ENCODE data around the gene NOXO1. TPM values are rescaled to one million over a fixed set of nuclear protein-coding genes. Genes with fewer than 3 reads are reported as not detected.
"Not testable (repeated sequence)": the region's sequence is repeated elsewhere in the genome, so short reads cannot be mapped to it uniquely, and the experiment has no call there.

NOXO1 gene
- polyA plus RNA-seq, 6 donors from 2014 or later, result not detected

DNA sequence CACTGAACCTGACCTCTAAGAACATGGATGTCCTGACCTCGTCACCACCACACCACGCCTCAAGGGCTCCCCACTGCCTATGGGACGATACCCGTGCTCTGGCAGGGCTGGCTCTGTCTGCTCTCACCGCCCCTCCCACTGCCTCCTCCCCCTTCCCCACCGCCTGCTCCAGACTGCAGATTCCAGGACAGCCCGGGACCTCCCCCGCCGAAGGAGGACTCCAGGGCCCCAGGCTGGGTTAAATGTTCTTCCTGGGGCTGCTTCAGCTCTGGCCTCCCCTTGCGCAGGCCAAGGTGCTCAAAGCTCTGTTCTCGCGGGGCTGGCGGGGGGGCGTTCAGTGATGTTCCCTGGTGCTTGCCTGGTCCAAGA is 41.4 kb upstream of the NOXO1 start:
- Mint-ChIP-seq H3K27ac (peak overlapping the region in 3 of 6 donors; percentile 69 to 84 (median 76)), H3K4me1 (peaks cover 22 to 30% (median 28%) of the 10 kb centered on the region in 3 donors), H3K9me3 (peaks cover 0 to 1% (median 0%) of the 10 kb centered on the region in 7 donors), H3K27me3 (peaks cover 16 to 69% (median 52%) of the 10 kb centered on the region in 3 donors), H3K4me3 (peak overlapping the region; percentile 34 to 89 (median 82)), H3K36me3 (no peaks in the 10 kb centered on the region)
- no peak for DNase-seq
- peak; percentile 34 to 36 for ATAC-seq (ENCODE audit: low read depth in 2 of 2)

- H3K36me3 Mint-ChIP-seq, result no peaks in the 10 kb centered on the region
- peak overlapping the region in 6 of 8 donors; percentile 45 to 70 (median 54) for H3K4me3 Mint-ChIP-seq
- H3K9me3 Mint-ChIP-seq, result peaks cover 0 to 1% (median 0%) of the 10 kb centered on the region in 7 donors
- DNase-seq, result no peak
- peaks cover 11 to 63% (median 44%) of the 10 kb centered on the region in 3 donors for H3K27me3 Mint-ChIP-seq
- no peak for ATAC-seq (ENCODE audit: low read depth in 2 of 2)
- peak overlapping the region in 1 of 6 donors; percentile 76 for H3K27ac Mint-ChIP-seq
- peaks cover 16 to 24% (median 22%) of the 10 kb centered on the region in 3 donors for H3K4me1 Mint-ChIP-seq
These were observed 38.9 kb upstream of the NOXO1 start for GRCh38 chr16:2019921-2020831.

GRCh38 chr16:2019518-2019920 is 38.2 kb upstream of the NOXO1 start, which contains the start of gene NPW:
Gene NPW, plus strand, starts transcription at chr16:2019785.
- DNase-seq (no peak), ATAC-seq (ENCODE audit: low read depth in 2 of 2) (peak; percentile 22 to 24)
- H3K27ac Mint-ChIP-seq, result peak within 1 kb of the TSS in 1 of 6 donors; percentile 76
- H3K36me3 Mint-ChIP-seq, result no peaks in the 10 kb centered on the region
- peak within 1 kb of the TSS in 7 of 8 donors; percentile 52 to 72 (median 55) for H3K4me3 Mint-ChIP-seq
- H3K4me1 Mint-ChIP-seq, result peaks cover 16 to 22% (median 20%) of the 10 kb centered on the region in 3 donors
- peaks cover 0 to 1% (median 0%) of the 10 kb centered on the region in 7 donors for H3K9me3 Mint-ChIP-seq
- H3K27me3 Mint-ChIP-seq, result peaks cover 11 to 57% (median 39%) of the 10 kb centered on the region in 3 donors

DNA sequence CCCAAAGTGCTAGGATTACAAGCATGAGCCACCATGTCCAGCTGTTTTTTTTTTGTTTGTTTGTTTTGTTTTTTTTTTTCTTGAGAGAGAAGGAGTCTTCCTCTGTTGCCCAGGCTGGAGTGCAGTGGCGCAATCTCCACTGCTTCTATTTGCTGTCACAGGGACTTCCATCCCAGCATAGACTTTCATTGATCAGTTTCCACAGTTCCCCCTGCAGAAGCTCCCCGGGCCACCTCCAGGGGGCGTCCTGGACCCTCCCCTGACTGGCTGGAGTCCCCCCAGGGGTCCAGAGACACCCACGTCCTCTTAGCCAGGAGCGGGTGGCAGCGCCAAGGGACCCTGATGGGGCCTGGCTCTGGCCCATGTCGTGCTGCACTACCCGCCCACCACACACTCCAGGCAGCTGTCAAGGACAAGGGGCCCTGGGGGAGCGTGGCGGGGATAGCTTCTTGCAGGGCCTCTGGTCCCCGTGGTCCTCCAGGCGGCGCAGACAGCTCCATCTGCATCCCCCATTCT is 35.2 kb upstream of the NOXO1 start:
- Mint-ChIP-seq H3K9me3 (no peaks in the 10 kb centered on the region), H3K36me3 (no peaks in the 10 kb centered on the region), H3K4me1 (peaks cover 0 to 8% (median 5%) of the 10 kb centered on the region in 3 donors), H3K4me3 (no peak overlapping the region), H3K27me3 (peaks cover 0 to 36% (median 20%) of the 10 kb centered on the region in 3 donors), H3K27ac (no peak overlapping the region)
- ATAC-seq (ENCODE audit: low read depth in 2 of 2) (no peak), DNase-seq (no peak)

DNA sequence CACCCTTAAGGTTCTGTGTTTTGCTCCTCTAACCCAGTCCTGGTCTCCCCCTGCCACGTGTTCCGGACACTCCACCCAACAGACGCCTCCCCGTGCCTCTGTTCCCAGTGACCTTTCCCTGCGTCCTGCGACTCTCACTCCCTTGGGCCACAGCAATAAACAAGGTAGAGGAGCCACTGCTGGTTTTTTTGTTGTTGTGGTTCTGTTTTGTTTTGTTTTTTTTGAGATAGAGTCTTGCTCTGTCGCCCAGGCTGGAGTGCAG is 34.6 kb upstream of the NOXO1 start:
- H3K9me3 Mint-ChIP-seq, result no peaks in the 10 kb centered on the region
- DNase-seq, result no peak
- peaks cover 0 to 5% (median 5%) of the 10 kb centered on the region in 3 donors for H3K4me1 Mint-ChIP-seq
- peaks cover 0 to 30% (median 16%) of the 10 kb centered on the region in 3 donors for H3K27me3 Mint-ChIP-seq
- no peak overlapping the region for H3K4me3 Mint-ChIP-seq
- no peak overlapping the region for H3K27ac Mint-ChIP-seq
- no peaks in the 10 kb centered on the region for H3K36me3 Mint-ChIP-seq
- no peak for ATAC-seq (ENCODE audit: low read depth in 2 of 2)

DNA sequence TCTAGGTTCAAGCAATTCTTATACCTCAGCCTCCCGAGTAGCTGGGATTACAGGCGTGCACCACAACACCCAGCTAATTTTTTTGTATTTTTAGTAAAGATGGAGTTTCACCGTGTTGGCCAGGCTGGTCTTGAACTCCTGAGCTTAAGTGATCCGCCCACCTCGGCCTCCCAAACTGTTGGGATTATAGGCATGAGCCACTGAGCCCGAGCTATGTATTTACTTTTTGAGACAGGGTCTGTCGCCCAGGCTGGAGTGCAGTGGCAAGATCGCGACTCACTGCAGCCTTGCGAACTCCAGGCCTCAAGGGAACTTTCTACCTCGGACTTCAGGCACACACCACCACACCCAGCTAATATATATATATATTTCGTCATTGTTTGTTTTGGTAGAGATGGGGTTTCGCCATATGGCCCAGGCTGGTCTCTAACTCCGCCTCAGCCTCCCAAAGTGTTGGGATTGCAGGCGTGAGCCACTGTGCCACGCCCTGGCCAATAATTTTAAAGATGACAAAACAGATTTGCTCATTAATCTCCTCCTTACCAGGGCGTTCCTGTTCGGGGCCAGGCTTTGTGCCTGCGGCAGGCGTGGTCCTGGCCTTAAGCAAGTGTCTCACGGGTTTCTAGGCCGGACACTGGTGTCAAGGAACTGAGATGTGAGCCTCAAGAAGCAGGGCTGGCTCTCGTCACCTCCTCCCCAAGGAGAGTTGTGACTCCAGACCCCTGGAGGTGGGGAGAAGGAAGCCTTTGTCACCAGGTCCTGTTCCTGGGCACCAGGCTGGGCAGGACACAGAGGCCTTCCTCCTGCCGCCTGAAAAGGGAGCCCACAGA is 34.1 kb upstream of the NOXO1 start:
- peak overlapping the region in 1 of 6 donors; percentile 9 for H3K27ac Mint-ChIP-seq
- H3K36me3 Mint-ChIP-seq, result no peaks in the 10 kb centered on the region
- H3K9me3 Mint-ChIP-seq, result no peaks in the 10 kb centered on the region
- H3K27me3 Mint-ChIP-seq, result peaks cover 0 to 24% (median 16%) of the 10 kb centered on the region in 3 donors
- peak overlapping the region in 1 of 8 donors; percentile 60 for H3K4me3 Mint-ChIP-seq
- DNase-seq, result no peak
- ATAC-seq (ENCODE audit: low read depth in 2 of 2), result no peak
- peaks cover 0 to 2% (median under 1%) of the 10 kb centered on the region in 3 donors for H3K4me1 Mint-ChIP-seq

DNA sequence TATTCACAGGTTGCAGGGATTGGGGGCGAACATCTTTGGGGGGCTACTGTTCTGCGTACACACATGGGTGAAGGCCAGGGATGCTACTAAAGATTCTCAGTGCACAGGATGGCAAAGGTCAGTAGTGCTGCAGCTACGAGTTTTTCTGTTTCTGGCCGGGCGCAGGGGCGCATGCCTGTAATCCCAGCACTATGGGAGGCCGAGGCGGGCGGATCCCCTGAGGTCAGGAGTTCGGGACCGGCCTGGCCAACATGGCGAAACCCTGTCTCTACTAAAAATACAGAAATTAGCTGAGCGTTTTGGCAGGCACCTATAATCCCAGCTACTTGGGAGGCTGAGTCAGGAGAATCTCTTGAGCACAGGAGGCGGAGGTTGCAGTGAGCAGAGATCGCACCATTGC is 32.3 kb upstream of the NOXO1 start:
- H3K4me1 Mint-ChIP-seq, result peaks cover 8 to 11% (median 11%) of the 10 kb centered on the region in 3 donors
- ATAC-seq (ENCODE audit: low read depth in 2 of 2) (no peak), DNase-seq (no peak)
- peak overlapping the region in 2 of 8 donors; percentile 33 to 57 for H3K4me3 Mint-ChIP-seq
- H3K9me3 Mint-ChIP-seq, result no peaks in the 10 kb centered on the region
- peaks cover 0 to 14% (median 9%) of the 10 kb centered on the region in 3 donors for H3K27me3 Mint-ChIP-seq
- H3K36me3 Mint-ChIP-seq, result no peaks in the 10 kb centered on the region
- H3K27ac Mint-ChIP-seq, result peak overlapping the region in 1 of 6 donors; percentile 83

GRCh38 chr16:2011726-2012125 is 30.5 kb upstream of the NOXO1 start:
- H3K36me3 Mint-ChIP-seq; H3K27me3 Mint-ChIP-seq; DNase-seq; ATAC-seq (ENCODE audit: low read depth in 2 of 2); H3K9me3 Mint-ChIP-seq: not testable (repeated sequence)
- H3K27ac Mint-ChIP-seq, result peak overlapping the region in 1 of 6 donors; percentile 51
- H3K4me1 Mint-ChIP-seq, result peaks cover 24 to 29% (median 27%) of the 10 kb centered on the region in 3 donors
- peak overlapping the region in 2 of 8 donors; percentile 9 to 41 for H3K4me3 Mint-ChIP-seq

- H3K27ac Mint-ChIP-seq, result peak within 1 kb of the TSS; percentile 90 to 98 (median 97)
- peak within 1 kb of the TSS; percentile 81 to 97 (median 93) for H3K4me3 Mint-ChIP-seq
- H3K36me3 Mint-ChIP-seq, result no peaks in the 10 kb centered on the region
- ATAC-seq (ENCODE audit: low read depth in 2 of 2) (peak; percentile 96 to 97), DNase-seq (peak; percentile 80)
- H3K9me3 Mint-ChIP-seq, result no peaks in the 10 kb centered on the region
- peaks cover 38 to 47% (median 38%) of the 10 kb centered on the region in 3 donors for H3K4me1 Mint-ChIP-seq
- no peaks in the 10 kb centered on the region for H3K27me3 Mint-ChIP-seq
These were observed 28.7 kb upstream of the NOXO1 start, which contains the start of gene ZNF598 for GRCh38 chr16:2009791-2010510. Gene ZNF598, minus strand, starts transcription at chr16:2009821.

DNA sequence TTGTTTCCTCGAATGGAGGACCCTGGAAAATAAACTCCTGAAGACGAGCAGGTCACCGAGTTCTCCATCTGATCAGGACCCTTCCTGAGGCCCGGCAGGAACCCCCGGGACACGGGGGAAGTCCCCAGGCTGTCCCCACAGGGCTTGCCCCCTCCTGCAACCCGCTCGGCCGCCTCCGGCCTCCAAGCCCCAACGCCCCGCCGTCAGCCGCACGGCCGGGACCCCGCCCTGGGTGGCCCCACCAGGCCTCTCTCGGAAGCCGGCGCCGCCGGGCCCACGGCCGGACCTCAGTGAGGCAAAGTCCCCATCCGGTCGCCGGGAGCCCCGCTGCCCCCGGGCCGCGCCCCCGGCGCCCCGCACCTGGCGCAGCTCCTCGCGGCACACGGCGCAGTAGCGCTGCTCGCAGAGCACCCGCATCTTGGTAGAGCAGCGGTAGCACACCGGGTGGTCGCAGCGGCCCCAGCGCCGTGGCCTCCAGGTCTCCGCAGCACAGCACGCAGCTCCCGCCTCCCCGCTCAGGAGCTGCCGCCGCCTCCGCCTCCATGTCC is 28.0 kb upstream of the NOXO1 start:
- no peaks in the 10 kb centered on the region for H3K9me3 Mint-ChIP-seq

DNA sequence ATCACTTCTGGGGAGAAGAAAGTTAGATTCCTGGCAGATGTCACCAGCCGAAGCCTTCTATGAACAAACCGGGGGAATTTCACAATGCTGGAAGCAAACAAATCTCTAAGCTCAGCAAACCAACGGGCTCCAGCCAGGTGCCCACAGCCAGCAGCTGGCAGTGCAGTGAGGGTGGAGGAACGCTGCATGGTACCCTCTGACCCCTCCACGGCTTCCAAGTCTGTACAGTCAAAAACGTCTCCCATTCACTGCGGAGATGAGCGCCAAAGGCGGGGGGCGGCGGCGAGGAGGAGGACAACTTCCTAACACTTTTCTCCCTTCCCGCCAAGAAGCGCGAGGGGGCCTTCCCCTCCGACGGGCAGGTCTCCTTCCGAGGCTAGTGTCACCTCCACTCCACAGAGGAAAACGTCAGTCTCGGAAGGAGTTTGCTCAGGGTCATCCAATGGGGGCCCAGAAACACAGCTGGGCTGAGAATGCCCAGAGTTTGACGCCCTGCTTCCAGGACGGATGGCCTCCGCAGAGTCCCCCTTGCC is 27.4 kb upstream of the NOXO1 start:
- H3K27ac Mint-ChIP-seq, result peak overlapping the region; percentile 10 to 60 (median 34)
- no peak for ATAC-seq (ENCODE audit: low read depth in 2 of 2)
- no peak for DNase-seq
- no peaks in the 10 kb centered on the region for H3K36me3 Mint-ChIP-seq
- H3K27me3 Mint-ChIP-seq, result no peaks in the 10 kb centered on the region
- peaks cover 38 to 58% (median 38%) of the 10 kb centered on the region in 3 donors for H3K4me1 Mint-ChIP-seq
- no peaks in the 10 kb centered on the region for H3K9me3 Mint-ChIP-seq
- peak overlapping the region; percentile 65 to 93 (median 82) for H3K4me3 Mint-ChIP-seq

More for the DNA sequence above, 28.0 kb upstream of the NOXO1 start:
- DNase-seq, result no peak
- Mint-ChIP-seq H3K27me3 (no peaks in the 10 kb centered on the region), H3K4me1 (peaks cover 38 to 54% (median 38%) of the 10 kb centered on the region in 3 donors), H3K27ac (peak overlapping the region in 4 of 6 donors; percentile 17 to 90 (median 43)), H3K4me3 (peak overlapping the region; percentile 65 to 93 (median 82)), H3K36me3 (no peaks in the 10 kb centered on the region)
- ATAC-seq (ENCODE audit: low read depth in 2 of 2), result peak; percentile 47 to 50

GRCh38 chr16:2008009-2008526 is 26.8 kb upstream of the NOXO1 start:
- Mint-ChIP-seq H3K4me1 (peaks cover 38 to 58% (median 38%) of the 10 kb centered on the region in 3 donors), H3K27me3 (no peaks in the 10 kb centered on the region), H3K4me3 (peak overlapping the region; percentile 72 to 93 (median 82)), H3K36me3 (no peaks in the 10 kb centered on the region), H3K9me3 (no peaks in the 10 kb centered on the region), H3K27ac (peak overlapping the region in 4 of 6 donors; percentile 5 to 60 (median 10))
- no peak for DNase-seq
- no peak for ATAC-seq (ENCODE audit: low read depth in 2 of 2)
